CD4-positive, alpha-beta memory T cell (primary cell): ENCODE results near the gene TNNC2. TPM values are rescaled to one million over a fixed set of nuclear protein-coding genes. Genes with fewer than 3 reads are reported as not detected.
A peak's percentile ranks its signal among the peaks of the same experiment; 100 is the strongest.

Source experiments
- CTCF ChIA-PET: fragments of 350-600 bp; sonication (Branson Sonifier 250); formaldehyde crosslinking; loops from one replicate; lab custom pipeline; 2021; ENCODE audit warnings: inconsistent platforms; ENCODE audit not compliant: partially characterized antibody; lab: Charles Lee
- POLR2A ChIA-PET: fragments of 350-600 bp; sonication (Branson Sonifier 250); formaldehyde crosslinking; loops from one replicate; lab custom pipeline; 2021; ENCODE audit not compliant: partially characterized antibody; lab: Charles Lee
- DNase-seq, 5 donors: peaks; one replicate each; pipeline versions ENCODE4 v3.0.0 to v3.0.0-alpha.2; 2020 to 2022; ENCODE audit warnings: mixed read lengths in 1 of 5
- H3K27ac ChIP-seq: one replicate; pipeline ENCODE4 v1.7.0; 2013; ENCODE audit warnings: low read depth, low read length
- H3K27me3 ChIP-seq: 2 replicates; pipeline ENCODE4 v1.7.0; 2013; ENCODE audit warnings: mild to moderate bottlenecking, low read length, moderate library complexity; ENCODE audit not compliant: insufficient read depth
- H3K36me3 ChIP-seq: 2 replicates; pipeline ENCODE4 v1.7.0; 2013; ENCODE audit warnings: mild to moderate bottlenecking, low read length, moderate library complexity; ENCODE audit not compliant: insufficient read depth
- H3K4me1 ChIP-seq: 2 replicates; pipeline ENCODE4 v1.7.0; 2013; ENCODE audit warnings: mild to moderate bottlenecking, low read length, moderate library complexity; ENCODE audit not compliant: insufficient read depth
- H3K4me3 ChIP-seq, 2 donors: one replicate each; pipeline ENCODE4 v1.7.0; 2013; ENCODE audit warnings: low read length in 2 of 2, mild to moderate bottlenecking in 1 of 2
- H3K9me3 ChIP-seq, 2 donors: one replicate each; pipeline ENCODE4 v1.7.0; 2013; ENCODE audit warnings: low read length in 2 of 2, control low read depth in 1 of 2; ENCODE audit not compliant: control insufficient read depth in 1 of 2
- H3K27ac Mint-ChIP-seq, 7 donors: one replicate each; pipeline ENCODE4 v1.8.0; 2020 to 2021; ENCODE audit warnings: mixed read lengths in 7 of 7, mild to moderate bottlenecking in 6 of 7, inconsistent platforms in 3 of 7, moderate library complexity in 3 of 7
- H3K27me3 Mint-ChIP-seq, 2 donors: one replicate each; pipeline ENCODE4 v1.8.0; 2020 to 2021; ENCODE audit warnings: mixed read lengths in 2 of 2
- H3K36me3 Mint-ChIP-seq, 2 donors: one replicate each; pipeline ENCODE4 v1.8.0; 2020 to 2021; ENCODE audit warnings: mixed read lengths in 2 of 2, inconsistent platforms in 1 of 2, mild to moderate bottlenecking in 1 of 2
- H3K4me1 Mint-ChIP-seq, 4 donors: one replicate each; pipeline ENCODE4 v1.8.0; 2020 to 2021; ENCODE audit warnings: mixed read lengths in 4 of 4, mild to moderate bottlenecking in 1 of 4
- H3K4me3 Mint-ChIP-seq, 8 donors: one replicate each; pipeline ENCODE4 v1.8.0; 2020 to 2021; ENCODE audit warnings: mixed read lengths in 8 of 8, mild to moderate bottlenecking in 7 of 8, moderate library complexity in 6 of 8, inconsistent platforms in 3 of 8
- H3K9me3 Mint-ChIP-seq, 8 donors: one replicate each; pipeline ENCODE4 v1.8.0; 2020 to 2021; ENCODE audit warnings: mixed read lengths in 8 of 8, mild to moderate bottlenecking in 5 of 8, inconsistent platforms in 3 of 8, moderate library complexity in 1 of 8
- intact Hi-C: fragments of 100-400 bp; cut with micrococcal nuclease; formaldehyde crosslinking; loops from one replicate; pipeline ENCODE4 v1.15.1; 2023
- polyA plus RNA-seq, 2 donors: library from polyadenylated mRNA; unstranded; fragments of 300-500 nt; fragmentation: Illumina TruSeq; gene quantifications; one replicate each; pipeline ENCODE4 v1.2.3, GENCODE V29; 2021
- total RNA-seq, 2 experiments: library from RNA; stranded (reverse); gene quantifications; one replicate each; pipeline ENCODE4 v1.2.3, GENCODE V29; 2021

The TNNC2 gene
- total and polyA plus RNA-seq, 4 experiments from 2014 or later: 0.61 to 0.67 TPM; not detected in 2

- ChIA-PET CTCF (interaction anchor here (0.8 to 2.8 kb wide), 4 partner anchors 8 to 460 kb away, joined by 3 to 23 read pairs (median 6); no protein-coding TSS in a partner anchor), POLR2A (no interaction called here)
- Histone ChIP-seq H3K4me3 (no peak overlapping the region), H3K4me1 (no peaks in the 10 kb centered on the region), H3K27ac (no peak overlapping the region), H3K9me3 (no peaks in the 10 kb centered on the region), H3K27me3 (no peaks in the 10 kb centered on the region), H3K36me3 (no peaks in the 10 kb centered on the region)
- H3K4me1 Mint-ChIP-seq: peaks cover 5 to 8% (median 6%) of the 10 kb centered on the region in 4 donors
- intact Hi-C loops: no loop called here
- no peak overlapping the region for H3K27ac Mint-ChIP-seq
- no peaks in the 10 kb centered on the region for H3K36me3 Mint-ChIP-seq
- no peak overlapping the region for H3K4me3 Mint-ChIP-seq
- no peak for DNase-seq
- peaks cover 7 to 11% of the 10 kb centered on the region in 2 donors for H3K27me3 Mint-ChIP-seq
- H3K9me3 Mint-ChIP-seq: peaks cover 0 to 2% (median 0%) of the 10 kb centered on the region in 8 donors
These were observed 47.8 kb downstream of the TNNC2 start for GRCh38 chr20:45779011-45779915.

- H3K27me3 Mint-ChIP-seq: peaks cover 9 to 17% of the 10 kb centered on the region in 2 donors
- POLR2A ChIA-PET: no interaction called here
- H3K4me1 Mint-ChIP-seq: peaks cover 0 to 2% (median 0%) of the 10 kb centered on the region in 4 donors
- Histone ChIP-seq H3K27me3 (no peaks in the 10 kb centered on the region), H3K27ac (no peak overlapping the region), H3K36me3 (no peaks in the 10 kb centered on the region), H3K4me1 (no peaks in the 10 kb centered on the region), H3K9me3 (no peaks in the 10 kb centered on the region), H3K4me3 (no peak overlapping the region)
- no peak for DNase-seq
- H3K27ac Mint-ChIP-seq: no peak overlapping the region
- H3K9me3 Mint-ChIP-seq: no peaks in the 10 kb centered on the region
- intact Hi-C loops: no loop called here
- no peaks in the 10 kb centered on the region for H3K36me3 Mint-ChIP-seq
- H3K4me3 Mint-ChIP-seq: no peak overlapping the region
- CTCF ChIA-PET: interaction anchor here (2.5 kb wide), 1 partner anchor 457 kb away, joined by 7 read pairs; no protein-coding TSS in a partner anchor
These were observed 50.2 kb downstream of the TNNC2 start for GRCh38 chr20:45776931-45777330.

- CTCF ChIA-PET: interaction anchor here (1.4 kb wide), 1 partner anchor 339 kb away, joined by 4 read pairs; no protein-coding TSS in a partner anchor
- H3K4me1 Mint-ChIP-seq: peaks cover 1 to 7% (median 4%) of the 10 kb centered on the region in 4 donors
- Histone ChIP-seq H3K9me3 (no peaks in the 10 kb centered on the region), H3K4me3 (no peak overlapping the region), H3K27ac (no peak overlapping the region), H3K4me1 (no peaks in the 10 kb centered on the region), H3K36me3 (no peaks in the 10 kb centered on the region), H3K27me3 (no peaks in the 10 kb centered on the region)
- H3K4me3 Mint-ChIP-seq: no peak overlapping the region
- no peak overlapping the region for H3K27ac Mint-ChIP-seq
- H3K27me3 Mint-ChIP-seq: peaks cover 14 to 24% of the 10 kb centered on the region in 2 donors
- no peak for DNase-seq
- POLR2A ChIA-PET: no interaction called here
- no peaks in the 10 kb centered on the region for H3K36me3 Mint-ChIP-seq
- H3K9me3 Mint-ChIP-seq: no peaks in the 10 kb centered on the region
- intact Hi-C loops: no loop called here
These were observed 51.7 kb downstream of the TNNC2 start for GRCh38 chr20:45775411-45775810.

GRCh38 chr20:45774945-45775344, 52.2 kb downstream of the TNNC2 start:
- Mint-ChIP-seq H3K36me3 (no peaks in the 10 kb centered on the region), H3K9me3 (no peaks in the 10 kb centered on the region), H3K27ac (no peak overlapping the region), H3K27me3 (peaks cover 14 to 24% of the 10 kb centered on the region in 2 donors), H3K4me3 (peak overlapping the region in 1 of 8 donors; percentile 21), H3K4me1 (peaks cover 1 to 7% (median 4%) of the 10 kb centered on the region in 4 donors)
- no peaks in the 10 kb centered on the region for H3K4me1 ChIP-seq
- no peaks in the 10 kb centered on the region for H3K9me3 ChIP-seq
- ChIA-PET POLR2A (no interaction called here), CTCF (interaction anchor here (0.7 to 1.2 kb wide), 4 partner anchors 456 to 531 kb away, joined by 3 to 4 read pairs (median 4); no protein-coding TSS in a partner anchor)
- intact Hi-C loops: loop anchor here (5.0 kb wide), 1 partner anchor 338 kb away; no protein-coding TSS in a partner anchor
- no peak overlapping the region for H3K4me3 ChIP-seq
- no peak overlapping the region for H3K27ac ChIP-seq
- H3K36me3 ChIP-seq: no peaks in the 10 kb centered on the region
- no peak for DNase-seq
- H3K27me3 ChIP-seq: no peaks in the 10 kb centered on the region

Other genes starting within 250 kb of the TNNC2 start
- gene WFDC8, start 248.0 kb downstream of the TNNC2 start, total RNA-seq: not detected
- gene WFDC8, start 248.0 kb downstream of the TNNC2 start, polyA plus RNA-seq: not detected
- gene WFDC10A, start 197.6 kb downstream of the TNNC2 start, total RNA-seq: not detected
- gene WFDC10A, start 197.6 kb downstream of the TNNC2 start, polyA plus RNA-seq: not detected
- gene WFDC9, start 196.0 kb downstream of the TNNC2 start, total RNA-seq: not detected
- gene WFDC9, start 196.0 kb downstream of the TNNC2 start, polyA plus RNA-seq: not detected
- gene WFDC11, start 157.1 kb downstream of the TNNC2 start, total RNA-seq: not detected
- gene WFDC11, start 157.1 kb downstream of the TNNC2 start, polyA plus RNA-seq: not detected
- not detected for gene WFDC13, start 125.3 kb downstream of the TNNC2 start, total RNA-seq
- not detected for gene WFDC13, start 125.3 kb downstream of the TNNC2 start, polyA plus RNA-seq
- not detected for gene WFDC10B, start 122.3 kb downstream of the TNNC2 start, total RNA-seq
- not detected for gene WFDC10B, start 122.3 kb downstream of the TNNC2 start, polyA plus RNA-seq
- not detected for gene SPINT4, start 105.0 kb downstream of the TNNC2 start, total RNA-seq
- not detected for gene SPINT4, start 105.0 kb downstream of the TNNC2 start, polyA plus RNA-seq
- not detected for gene WFDC3, start 35.4 kb downstream of the TNNC2 start, total RNA-seq
- not detected for gene WFDC3, start 35.4 kb downstream of the TNNC2 start, polyA plus RNA-seq
- gene DNTTIP1, start 35.4 kb downstream of the TNNC2 start, total RNA-seq: 10 to 100 TPM; 18.6 TPM
- 10 to 100 TPM; 37.3 to 49.9 TPM for gene DNTTIP1, start 35.4 kb downstream of the TNNC2 start, polyA plus RNA-seq
- under 1 TPM; 0.55 to 0.61 TPM for gene UBE2C, start 14.7 kb downstream of the TNNC2 start, total RNA-seq
- under 1 TPM in 1 of 2 donors, not detected in 1; 0.36 TPM for gene UBE2C, start 14.7 kb downstream of the TNNC2 start, polyA plus RNA-seq
- gene SNX21, start 6.5 kb upstream of the TNNC2 start, total RNA-seq: 1 to 10 TPM; 2.6 to 3.5 TPM
- 1 to 10 TPM in 1 of 2 donors, under 1 TPM in 1; 0.20 to 1.8 TPM for gene SNX21, start 6.5 kb upstream of the TNNC2 start, polyA plus RNA-seq
- 10 to 100 TPM; 30.6 to 33.4 TPM for gene ACOT8, start 30.1 kb upstream of the TNNC2 start, total RNA-seq
- 10 to 100 TPM; 38.0 to 54.3 TPM for gene ACOT8, start 30.1 kb upstream of the TNNC2 start, polyA plus RNA-seq
- gene ZSWIM3, start 30.3 kb upstream of the TNNC2 start, total RNA-seq: 1 to 10 TPM; 6.7 to 7.1 TPM
- gene ZSWIM3, start 30.3 kb upstream of the TNNC2 start, polyA plus RNA-seq: 1 to 10 TPM in 1 of 2 donors, under 1 TPM in 1; 0.77 to 2.5 TPM
- 10 to 100 TPM; 18.2 to 18.5 TPM for gene ZSWIM1, start 53.9 kb upstream of the TNNC2 start, total RNA-seq
- 1 to 10 TPM in 1 of 2 donors, under 1 TPM in 1; 0.86 to 8.5 TPM for gene ZSWIM1, start 53.9 kb upstream of the TNNC2 start, polyA plus RNA-seq
- gene SPATA25, start 60.3 kb upstream of the TNNC2 start, total RNA-seq: 1 to 10 TPM; 2.8 to 4.7 TPM
- gene SPATA25, start 60.3 kb upstream of the TNNC2 start, polyA plus RNA-seq: under 1 TPM in 1 of 2 donors, not detected in 1; 0.38 TPM
- gene NEURL2, start 63.9 kb upstream of the TNNC2 start, total RNA-seq: 1 to 10 TPM; 5.5 to 5.6 TPM
- gene NEURL2, start 63.9 kb upstream of the TNNC2 start, polyA plus RNA-seq: under 1 TPM; 0.29 to 0.75 TPM
- gene CTSA, start 64.0 kb upstream of the TNNC2 start, total RNA-seq: 100 to 1,000 TPM; 102 to 103 TPM
- gene CTSA, start 64.0 kb upstream of the TNNC2 start, polyA plus RNA-seq: 100 to 1,000 TPM; 143 to 165 TPM
- gene PLTP, start 84.8 kb upstream of the TNNC2 start, total RNA-seq: under 1 TPM in 1 of 2 experiments, not detected in 1; 0.19 TPM
- gene PLTP, start 84.8 kb upstream of the TNNC2 start, polyA plus RNA-seq: under 1 TPM; 0.29 to 0.69 TPM
- 10 to 100 TPM; 63.1 to 69.4 TPM for gene PCIF1, start 107.4 kb upstream of the TNNC2 start, total RNA-seq
- 10 to 100 TPM; 70.9 to 83.4 TPM for gene PCIF1, start 107.4 kb upstream of the TNNC2 start, polyA plus RNA-seq
- gene ZNF335, start 144.9 kb upstream of the TNNC2 start, total RNA-seq: 10 to 100 TPM; 62.5 to 63.2 TPM
- 10 to 100 TPM in 1 of 2 donors, 1 to 10 TPM in 1; 6.4 to 16.5 TPM for gene ZNF335, start 144.9 kb upstream of the TNNC2 start, polyA plus RNA-seq
- gene MMP9, start 181.6 kb upstream of the TNNC2 start, total RNA-seq: 10 to 100 TPM; 32.9 to 35.3 TPM
- gene MMP9, start 181.6 kb upstream of the TNNC2 start, polyA plus RNA-seq: not detected
- gene SLC12A5, start 201.9 kb upstream of the TNNC2 start, total RNA-seq: not detected
- gene SLC12A5, start 201.9 kb upstream of the TNNC2 start, polyA plus RNA-seq: not detected